DMS 273 treated with DMSO at 0.1 percent for 48 hours (cell line): ENCODE results near the gene UCP3.
"Not testable (repeated sequence)": the region's sequence is repeated elsewhere in the genome, so short reads cannot be mapped to it uniquely, and the experiment has no call there.

ENCODE experiments used
- DNase-seq: peaks from one replicate; lab custom pipeline; 2025; lab: John Stamatoyannopoulos, UW

UCP3 gene

GRCh38 chr11:74000307-74001133 is 8.4 kb downstream of the UCP3 start:
- no peak for DNase-seq

DNA sequence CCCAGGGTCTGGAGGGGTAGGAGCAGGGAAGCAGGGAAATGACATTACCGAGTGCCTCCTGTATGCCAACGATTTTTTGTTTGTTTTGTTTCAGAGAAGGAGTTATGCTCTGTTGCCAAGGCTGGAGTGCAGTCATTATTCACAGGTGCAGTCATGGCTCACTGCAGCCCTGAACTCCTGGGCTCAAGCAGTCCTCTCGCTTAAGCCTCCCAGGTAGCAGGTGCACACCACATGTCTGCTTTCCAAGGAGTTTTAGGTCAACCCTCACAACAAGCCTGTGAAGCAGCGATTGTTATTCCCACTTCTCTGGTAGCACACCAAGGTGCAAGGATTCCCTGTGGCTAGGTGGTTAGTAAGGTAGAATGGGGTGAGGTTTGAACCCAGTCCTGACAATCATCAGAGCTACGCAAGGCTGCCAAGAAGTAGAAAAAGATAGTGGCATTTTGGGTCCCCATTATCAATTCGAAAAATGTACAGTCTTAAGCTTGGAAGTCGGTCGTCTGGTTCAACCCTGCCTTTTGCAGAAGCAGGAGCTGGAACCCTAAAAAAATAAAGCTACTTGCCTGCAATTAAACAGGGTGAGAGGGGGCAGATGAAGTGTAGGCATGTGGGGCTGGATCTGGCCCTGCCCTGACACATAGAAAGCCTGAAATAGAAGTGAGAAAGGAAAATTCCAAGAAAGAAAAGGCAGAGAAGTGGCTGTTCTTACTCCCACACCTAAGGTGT is 9.1 kb downstream of the UCP3 start:
- no peak for DNase-seq

DNA sequence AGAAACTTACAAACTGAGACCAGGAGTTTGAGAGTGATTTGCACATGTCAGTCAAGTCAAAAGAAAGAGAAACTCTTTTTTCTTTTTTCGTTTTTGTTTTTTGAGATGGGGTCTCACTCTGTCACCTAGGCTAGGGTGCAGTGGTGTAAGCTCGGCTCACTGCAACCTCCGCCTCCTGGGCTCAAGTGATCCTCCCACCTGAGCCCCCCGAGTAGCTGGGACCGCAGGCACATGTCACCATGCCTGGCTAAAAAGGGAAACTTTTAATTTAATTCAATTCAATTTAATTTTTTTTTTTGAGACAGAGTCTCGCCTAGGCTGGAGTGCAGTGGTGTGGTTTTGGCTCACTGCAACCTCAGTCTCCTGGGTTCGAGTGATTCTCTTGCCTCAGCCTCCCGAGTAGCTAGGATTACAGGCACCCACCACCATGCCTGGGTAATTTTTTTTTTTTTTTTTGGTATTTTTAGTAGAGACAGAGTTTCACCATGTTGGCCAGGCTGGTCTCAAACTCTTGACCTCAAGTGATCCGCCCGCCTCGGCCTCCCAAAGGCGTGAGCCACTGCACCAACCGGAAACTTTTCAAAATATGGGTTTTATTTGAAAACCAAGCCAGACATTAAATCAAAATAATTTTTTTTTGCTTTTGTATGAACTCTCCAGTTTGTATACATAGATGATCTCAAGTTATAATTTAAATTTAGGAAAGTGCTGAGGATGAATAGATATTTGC is 9.9 kb downstream of the UCP3 start:
- DNase-seq = no peak

GRCh38 chr11:73997120-73997770 is 11.6 kb downstream of the UCP3 start:
- DNase-seq = no peak

DNA sequence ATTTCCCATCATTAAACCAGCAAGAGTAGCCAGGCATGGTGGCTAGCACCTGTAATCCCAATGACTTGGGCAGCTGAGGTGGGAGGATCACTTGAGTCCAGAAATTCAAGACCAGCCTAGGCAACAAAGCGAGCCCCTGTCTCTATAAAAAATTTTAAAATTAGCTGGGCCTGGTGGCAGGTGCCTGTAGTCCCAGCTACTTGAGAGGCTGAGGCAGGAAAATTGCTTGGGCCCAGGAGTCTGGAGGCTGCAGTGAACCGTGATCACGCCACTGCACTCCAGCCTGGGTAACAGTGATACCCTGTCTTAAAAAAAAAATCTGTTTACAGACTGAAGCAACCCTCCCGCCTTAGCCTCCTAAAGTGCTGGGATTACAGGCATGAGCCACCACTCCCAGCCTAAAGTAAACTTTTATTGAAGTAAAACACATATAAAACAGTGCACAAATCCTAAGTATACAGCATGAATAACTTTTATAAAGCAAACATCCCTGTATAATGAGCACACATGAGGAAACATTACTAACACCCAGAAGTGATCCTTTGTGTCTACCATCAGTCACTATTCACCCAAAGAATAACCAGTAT is 12.6 kb downstream of the UCP3 start:
- DNase-seq = no peak

- no peak for DNase-seq
These were observed 13.2 kb downstream of the UCP3 start for GRCh38 chr11:73995731-73996130.

DNA sequence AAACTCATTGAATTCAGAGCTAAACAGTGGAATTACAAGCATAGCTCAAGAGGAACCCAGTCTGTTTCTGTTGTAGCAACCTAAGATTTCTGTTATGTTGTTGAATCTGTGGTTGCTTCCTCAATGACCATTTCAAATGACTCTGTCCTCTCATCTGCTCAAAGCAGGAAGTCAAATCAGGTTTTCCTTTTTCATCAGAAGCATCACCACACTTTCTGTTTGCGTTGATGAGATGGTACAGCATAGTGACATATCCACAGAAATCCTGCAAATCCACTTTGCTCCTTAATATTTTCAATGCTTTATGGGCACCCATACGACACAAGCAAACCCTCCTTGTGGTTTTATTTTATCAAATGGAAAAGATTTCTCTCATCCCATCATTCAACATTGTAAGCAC is 13.6 kb downstream of the UCP3 start:
- no peak for DNase-seq

DNA sequence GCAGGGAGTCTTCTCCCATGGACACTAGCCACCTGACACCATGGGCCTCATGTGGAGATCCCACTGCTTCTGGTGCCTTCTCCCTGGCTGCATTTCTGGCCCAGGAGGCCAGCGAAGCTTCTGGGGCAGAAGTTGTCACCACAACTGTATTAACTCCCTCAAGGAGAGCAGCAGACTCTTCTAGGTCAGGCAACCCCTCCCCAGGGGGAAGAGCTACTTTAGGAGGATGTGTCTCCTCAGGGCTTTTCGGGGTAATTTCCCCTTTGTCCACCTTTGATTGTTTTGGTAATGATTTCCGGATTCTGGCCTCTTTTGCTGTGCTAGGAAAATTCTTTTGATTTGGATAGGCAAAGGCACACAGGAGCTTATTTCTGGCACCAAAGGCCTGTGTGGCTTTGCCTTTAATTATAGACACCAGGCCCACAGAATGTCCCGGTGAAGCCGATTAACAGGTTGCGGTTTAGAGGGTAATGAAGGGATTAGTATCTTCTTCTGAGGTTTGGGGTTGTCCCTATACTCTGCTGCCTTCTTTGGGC is 17.3 kb downstream of the UCP3 start:
- DNase-seq = no peak

DNA sequence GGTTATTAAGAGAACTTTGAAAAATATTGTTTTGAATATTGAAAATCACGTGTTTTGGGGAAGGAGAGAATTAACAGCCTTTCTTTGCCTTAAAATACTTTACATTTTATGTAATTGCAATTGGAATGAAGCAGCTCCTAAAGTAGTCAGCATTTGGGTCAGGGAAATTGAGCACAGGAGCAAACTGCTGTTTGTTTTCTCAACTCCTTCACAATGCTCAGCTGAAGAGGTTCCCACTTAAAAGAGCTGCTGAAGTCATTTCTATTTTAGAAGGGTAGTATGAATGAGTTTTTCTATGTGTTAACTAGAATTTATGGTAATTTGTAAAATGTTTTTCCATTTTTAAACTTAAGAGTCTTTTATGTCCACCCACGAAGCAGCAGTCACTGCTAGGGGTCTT is 18.2 kb downstream of the UCP3 start:
- no peak for DNase-seq

- DNase-seq = no peak
These were observed 19.7 kb downstream of the UCP3 start for GRCh38 chr11:73989156-73989555.

DNA sequence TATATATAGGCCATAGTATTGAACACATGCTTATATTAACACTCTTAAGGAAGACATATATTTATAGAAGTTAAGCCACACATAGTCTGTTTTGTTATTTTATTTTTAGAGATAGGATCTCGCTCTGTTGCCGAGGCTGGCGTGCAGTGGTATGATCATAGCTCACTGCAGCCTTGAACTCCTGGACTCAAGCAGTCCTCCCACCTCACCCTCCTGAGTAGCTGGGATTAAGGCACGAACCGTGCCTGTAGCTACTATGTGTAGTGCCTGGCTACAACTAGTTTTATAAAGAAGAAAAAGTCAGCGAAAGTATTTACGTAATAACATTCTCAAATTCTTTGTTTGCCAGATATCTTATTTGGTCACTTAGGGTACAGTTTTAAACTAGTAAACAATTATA is 20.7 kb downstream of the UCP3 start:
- DNase-seq = no peak

- DNase-seq = not testable (repeated sequence)
These were observed 23.2 kb downstream of the UCP3 start for GRCh38 chr11:73985661-73986060.

GRCh38 chr11:73983741-73984538 is 24.9 kb downstream of the UCP3 start:
- DNase-seq = peak; percentile 78

- peak; percentile 91 for DNase-seq
These were observed 25.7 kb downstream of the UCP3 start for GRCh38 chr11:73982990-73983740.

- peak; percentile 67 for DNase-seq
These were observed 26.3 kb downstream of the UCP3 start, which contains the start of gene UCP2 for GRCh38 chr11:73982595-73982989. Gene UCP2 (minus strand): TSS chr11:73982843. CDS start chr11:73978378, 4,465 bp downstream.

GRCh38 chr11:73981051-73981805 is 27.7 kb downstream of the UCP3 start:
- DNase-seq = no peak

- no peak for DNase-seq
These were observed 28.6 kb downstream of the UCP3 start for GRCh38 chr11:73980001-73980961.

GRCh38 chr11:73978576-73979086 is 30.3 kb downstream of the UCP3 start:
- no peak for DNase-seq
